Heart left ventricle (tissue), 16 donors: ENCODE data around the gene CHMP2A. TPM values are rescaled to one million over a fixed set of nuclear protein-coding genes. Genes with fewer than 3 reads are reported as not detected.

Experiments
- ATAC-seq, 4 donors: fragments of 200-7000 bp; cut with Tn5 transposase; one replicate each; pipeline ENCODE4 v1.9.1; 2020 to 2022; ENCODE audit warnings: moderate library complexity in 4 of 4, mild to moderate bottlenecking in 3 of 4, moderate number of reproducible peaks in 1 of 4
- DNase-seq, 5 donors: peaks; one replicate each; pipeline ENCODE4 v3.0.0-alpha.2; 2020
- H3K27ac ChIP-seq, 12 donors: fragments of 200-600 bp; sonication (generic) in 4 of 12; one replicate each; pipeline versions ENCODE4 v1.5.0 to v1.8.0; 2016 to 2022; ENCODE audit warnings: mild to moderate bottlenecking in 2 of 12
- H3K27me3 ChIP-seq, 9 donors: fragments of 200-600 bp; sonication (generic) in 2 of 9; one replicate each; pipeline versions ENCODE4 v1.5.1 to v1.8.0; 2016 to 2022; ENCODE audit warnings: mild to moderate bottlenecking in 3 of 9
- H3K36me3 ChIP-seq, 9 donors: fragments of 200-600 bp; sonication (generic) in 2 of 9; one replicate each; pipeline versions ENCODE4 v1.5.0 to v1.8.0; 2018 to 2022; ENCODE audit warnings: mild to moderate bottlenecking in 2 of 9
- H3K4me1 ChIP-seq, 12 donors: fragments of 200-600 bp; sonication (generic) in 4 of 12; one replicate each; pipeline versions ENCODE4 v1.5.0 to v1.8.0; 2016 to 2022; ENCODE audit warnings: mild to moderate bottlenecking in 3 of 12
- H3K4me3 ChIP-seq, 12 donors: fragments of 200-600 bp; sonication (generic) in 4 of 12; one replicate each; pipeline versions ENCODE4 v1.5.0 to v1.8.0; 2017 to 2022; ENCODE audit warnings: mild to moderate bottlenecking in 9 of 12, moderate library complexity in 4 of 12
- H3K9me3 ChIP-seq, 12 donors: fragments of 200-600 bp; sonication (generic) in 4 of 12; one replicate each; pipeline versions ENCODE4 v1.5.0 to v1.8.0; 2016 to 2022; ENCODE audit warnings: mild to moderate bottlenecking in 1 of 12
- CTCF ChIP-seq, 12 donors: fragments of 200-600 bp; sonication (generic) in 4 of 12; IDR thresholded peaks; one replicate each; pipeline versions ENCODE4 v1.5.0 to v1.8.0; 2018 to 2022; ENCODE audit warnings: antibody characterized with exemption in 12 of 12, mild to moderate bottlenecking in 5 of 12
- POLR2A ChIP-seq, 2 donors: fragments of 450-650 bp; IDR thresholded peaks; one replicate each; pipeline ENCODE4 v1.6.1; 2017; ENCODE audit warnings: antibody characterized with exemption in 2 of 2, mild to moderate bottlenecking in 2 of 2, moderate library complexity in 2 of 2
- WGBS, 4 donors: extraction: QIAGEN DNeasy Blood & Tissue Kit in 2 of 4; methylation state at CpG; one replicate each; pipeline versions ENCODE4 v1.1.5 to v1.1.7; 2013 to 2018; 5-methylcytosine and 5-hydroxymethylcytosine counted together
- intact Hi-C, 10 donors: fragments of 100-400 bp; cut with DNase I; formaldehyde crosslinking; loops; one replicate each; pipeline versions ENCODE4 v1.11.1 to v1.14.2; 2022
- polyA plus RNA-seq, 2 donors: library from polyadenylated mRNA; stranded (reverse); fragments of 200-250 nt; gene quantifications; one replicate each; pipeline ENCODE4 v1.2.3, GENCODE V29; 2013
- total RNA-seq, 9 donors: library from RNA; depleted of rRNA in 2 of 9; stranded (reverse); fragments of >200 nt in 2 of 9; fragmentation: NEBNext Ultra II Directional in 3 of 9; extraction: Animal tissue kit (Norgen Biotek cat#: 25700) in 3 of 9; gene quantifications; one replicate each; pipeline versions ENCODE4 v1.1.0 to v1.2.4, GENCODE V29; 2016 to 2023
- donor health status: ischemic (EF 13 %, LVEDD 7.1; RV severe dilation, severe dysfunction).
- donor health status: healthy with polysubstance abuse.
- donor health status: DM: no; HTN: yes; CAD: no.
- donor health status: DM: no; HTN: no; CAD: no.
- donor health status: ischemic (EF 25% LVEDD 6.9; RV normal size, moderate dysfunction).
- donor health status: ischemic (EF 25% LVEDD 5.7; RV mildly dilated, moderate dysfunction).
- donor health status: healthy.
- donor health status: DM: yes; HTN: yes; CAD: no.
- donor health status: ischemic (EF 35%, LVEDD 5.7; RV mildly dilated, moderate dysfunction).
- donor health status: nonischemic (EF 11% LVEDD 7.7; RV severe dilation, severe dysfunction).
- donor health status: DM: yes; HTN: yes; CAD: no.
- donor health status: PGD.
- donor health status: ischemic (EF 29% LVEDD 5.4; RV normal size, mild dysfunction).
- donor health status: nonischemic (EF 23%, LVEDD 6.1; RV moderate dilation, normal function).

CHMP2A gene
- total and polyA plus RNA-seq, 11 donors, result 113 to 266 (median 138) TPM

- H3K4me3 ChIP-seq, result peak overlapping the region; percentile 78 to 100 (median 92)
- no peak for TF ChIP-seq CTCF (IDR thresholded peaks at IDR 0.05)
- TF ChIP-seq POLR2A (IDR thresholded peaks at IDR 0.05), result no peak
- H3K27me3 ChIP-seq, result no peaks in the 10 kb centered on the region
- H3K27ac ChIP-seq, result peak overlapping the region in 1 of 12 donors; percentile 98
- H3K9me3 ChIP-seq, result no peaks in the 10 kb centered on the region
- H3K4me1 ChIP-seq, result peaks cover 12 to 36% (median 25%) of the 10 kb centered on the region in 12 donors
- no peak for ATAC-seq
- WGBS, 4 donors, result 15 to 25% (median 22%) methylated on average over 1 of the region's 1 CpG
- intact Hi-C loops, result no loop called here
- DNase-seq, result no peak
- H3K36me3 ChIP-seq, result peaks cover 0 to 55% (median 45%) of the 10 kb centered on the region in 9 donors
Measured at GRCh38 chr19:58546019-58546530, 8.8 kb downstream of the CHMP2A start.

- TF ChIP-seq POLR2A (IDR thresholded peaks at IDR 0.05) (no peak), CTCF (IDR thresholded peaks at IDR 0.05) (no peak)
- intact Hi-C loops, result no loop called here
- Histone ChIP-seq H3K36me3 (peaks cover 0 to 49% (median 39%) of the 10 kb centered on the region in 9 donors), H3K27me3 (no peaks in the 10 kb centered on the region), H3K27ac (peak overlapping the region in 10 of 12 donors; percentile 68 to 98 (median 96)), H3K9me3 (no peaks in the 10 kb centered on the region), H3K4me3 (peak overlapping the region; percentile 78 to 100 (median 92)), H3K4me1 (peaks cover 12 to 36% (median 25%) of the 10 kb centered on the region in 12 donors)
- 7 to 15% (median 10%) methylated on average over 19 to 21 of the region's 21 CpGs for WGBS, 4 donors
- no peak for DNase-seq
- no peak for ATAC-seq
Measured at GRCh38 chr19:58545286-58546018, 9.5 kb downstream of the CHMP2A start.

- Histone ChIP-seq H3K36me3 (peaks cover 0 to 42% (median 32%) of the 10 kb centered on the region in 9 donors), H3K27ac (peak overlapping the region; percentile 87 to 98 (median 96)), H3K27me3 (no peaks in the 10 kb centered on the region), H3K4me1 (peaks cover 12 to 36% (median 25%) of the 10 kb centered on the region in 12 donors), H3K4me3 (peak overlapping the region; percentile 78 to 100 (median 92)), H3K9me3 (no peaks in the 10 kb centered on the region)
- WGBS, 4 donors, result 0 to 1% (median 1%) methylated on average over 14 to 92 of the region's 92 CpGs
- peak in 3 of 5 donors; percentile 48 to 77 (median 52) for DNase-seq
- TF ChIP-seq CTCF (IDR thresholded peaks at IDR 0.05) (no peak), POLR2A (IDR thresholded peaks at IDR 0.05) (no peak)
- intact Hi-C loops, result loop anchor here in 3 of 10 donors (1.0 kb wide), 3 partner anchors 11 to 29 kb away; partner anchors contain the start of genes CHMP2A (in 2 of the 3), MZF1 (in 2 of the 3) and ZBTB45 (in 2 of the 3)
- ATAC-seq, result peak in 2 of 4 donors; percentile 6 to 26
Measured at GRCh38 chr19:58544591-58545285, 10.2 kb downstream of the CHMP2A start.
